Endothelial cell of umbilical vein (primary cell): ENCODE results near the gene HECW1. TPM values are rescaled to one million over a fixed set of nuclear protein-coding genes. Genes with fewer than 3 reads are reported as not detected.

ENCODE experiments used
- BruUV-seq: library from RNA; stranded (reverse); fragments of 400-500 nt; replicated peaks from 2 replicates; lab custom pipeline; 2021; lab: Mats Ljungman, UMichigan
- CTCF ChIA-PET: fragments of 300-600, 350-600 bp; sonication (Branson Sonifier 250); formaldehyde crosslinking; loops from one replicate; lab custom pipeline; 2021; ENCODE audit warnings: antibody characterized with exemption, inconsistent platforms; lab: Charles Lee
- POLR2A ChIA-PET: fragments of 300-600, 350-600 bp; sonication (Branson Sonifier 250); formaldehyde crosslinking; loops from one replicate; lab custom pipeline; 2021; ENCODE audit warnings: antibody characterized with exemption, inconsistent platforms; lab: Charles Lee
- DNase-seq: peaks from one replicate; pipeline ENCODE4 v3.0.0-alpha.2; 2011; ENCODE audit warnings: low read depth, low spot score
- FAIRE-seq: peaks from 2 replicates; lab custom pipeline; 2011; peaks lifted over from hg19 to GRCh38; lab: Jason Lieb, UNC
- H2AFZ ChIP-seq: 2 replicates; pipeline ENCODE4 v1.6.0; 2012; ENCODE audit warnings: low read depth, low read length, control low read depth, inconsistent platforms
- H3K27ac ChIP-seq: 2 replicates; pipeline ENCODE4 v1.5.1; 2011; ENCODE audit warnings: low read depth, mild to moderate bottlenecking, control low read depth, low read length, moderate library complexity; ENCODE audit not compliant: insufficient read depth
- H3K27me3 ChIP-seq, 2 experiments: 2 replicates each; pipeline versions ENCODE4 v1.6.0 to v1.6.1; 2011; ENCODE audit warnings: low read length in 2 of 2, mixed read lengths in 1 of 2; ENCODE audit not compliant: control insufficient read depth in 2 of 2, insufficient read depth in 2 of 2
- H3K36me3 ChIP-seq, 2 experiments: 2 replicates in 1 of 2; 3 replicates in 1 of 2; pipeline ENCODE4 v1.5.1; 2011; ENCODE audit warnings: low read length in 2 of 2, mild to moderate bottlenecking in 1 of 2, moderate library complexity in 1 of 2; ENCODE audit not compliant: control insufficient read depth in 2 of 2, insufficient read depth in 2 of 2; ENCODE audit errors: extremely low read depth in 1 of 2
- H3K4me1 ChIP-seq: 3 replicates; pipeline ENCODE4 v1.5.1; 2011; ENCODE audit warnings: mild to moderate bottlenecking, low read length; ENCODE audit not compliant: control insufficient read depth, insufficient read depth; ENCODE audit errors: extremely low read depth
- H3K4me2 ChIP-seq: 2 replicates; pipeline ENCODE4 v1.6.1; 2011; ENCODE audit warnings: low read length, control low read depth, mixed read lengths; ENCODE audit not compliant: insufficient read depth
- H3K4me3 ChIP-seq, 3 experiments: fragments of 200-600 bp in 1 of 3; sonication (generic), shearing (Covaris generic) in 1 of 3; replicated peaks in 1 of 3; 2 replicates each; pipeline ENCODE4 v1.5.1; 2011 to 2016; ENCODE audit warnings: control low read depth in 3 of 3, low read length in 3 of 3, mild to moderate bottlenecking in 2 of 3, inconsistent platforms in 1 of 3, low read depth in 1 of 3, moderate library complexity in 1 of 3; ENCODE audit not compliant: insufficient read depth in 1 of 3
- H3K79me2 ChIP-seq: 2 replicates; pipeline ENCODE4 v1.6.0; 2012; ENCODE audit warnings: low read length, inconsistent platforms; ENCODE audit not compliant: control insufficient read depth, insufficient read depth
- H3K9ac ChIP-seq: replicated peaks from 2 replicates; pipeline ENCODE3; 2011; ENCODE audit warnings: low read length, control low read depth; ENCODE audit not compliant: insufficient read depth; ENCODE audit errors: extremely low read depth
- H3K9me1 ChIP-seq: replicated peaks from 3 replicates; pipeline ENCODE4 v1.6.0; 2011; ENCODE audit warnings: mild to moderate bottlenecking, low read length; ENCODE audit not compliant: control insufficient read depth, insufficient read depth; ENCODE audit errors: extremely low read depth
- H3K9me3 ChIP-seq: replicated peaks from 2 replicates; pipeline ENCODE4 v1.5.1; 2012; ENCODE audit warnings: low read length, inconsistent platforms; ENCODE audit not compliant: control insufficient read depth, insufficient read depth
- H4K20me1 ChIP-seq: replicated peaks from 2 replicates; pipeline ENCODE3; 2011; ENCODE audit warnings: mild to moderate bottlenecking, low read length; ENCODE audit not compliant: control insufficient read depth, insufficient read depth; ENCODE audit errors: extremely low read depth
- EZH2 ChIP-seq: IDR thresholded peaks from 2 replicates; pipeline ENCODE4 v1.6.1; 2012; ENCODE audit warnings: borderline replicate concordance, low read depth, mild to moderate bottlenecking, moderate library complexity, low read length, inconsistent platforms; ENCODE audit not compliant: severe bottlenecking
- FOS ChIP-seq: IDR thresholded peaks from 2 replicates; pipeline ENCODE4 v1.6.1; 2011; ENCODE audit warnings: mild to moderate bottlenecking, low read length, moderate library complexity, borderline replicate concordance; ENCODE audit not compliant: insufficient read depth
- GATA2 ChIP-seq: IDR thresholded peaks from 2 replicates; pipeline ENCODE4 v1.7.0; 2011; ENCODE audit warnings: low read depth, mild to moderate bottlenecking, moderate library complexity, mixed read lengths, low read length; ENCODE audit not compliant: insufficient read length, insufficient read depth
- JUN ChIP-seq: IDR thresholded peaks from 2 replicates; pipeline ENCODE4 v1.6.1; 2011; ENCODE audit warnings: borderline replicate concordance, low read depth; ENCODE audit not compliant: insufficient read length, insufficient read depth
- MYC ChIP-seq: IDR thresholded peaks from one replicate; pipeline ENCODE4 v1.6.1; 2011; ENCODE audit warnings: mild to moderate bottlenecking, low read depth, low read length
- POLR2A ChIP-seq: IDR thresholded peaks from 2 replicates; pipeline ENCODE4 v1.6.1; 2012; ENCODE audit warnings: low read depth, mild to moderate bottlenecking, control low read depth, low read length
- POLR2AphosphoS5 ChIP-seq: IDR thresholded peaks from 2 replicates; pipeline ENCODE4 v1.6.1; 2012; ENCODE audit warnings: low read depth, mild to moderate bottlenecking, control low read depth, low read length, moderate library complexity; ENCODE audit not compliant: insufficient read depth
- dilution Hi-C: fragments of 300-500 bp; cut with MboI; formaldehyde crosslinking; loops from one replicate; pipeline ENCODE4 v1.15.0; 2019; ENCODE audit warnings: low sequenced_read_pairs; ENCODE audit not compliant: extremely low pct_ligation_motif_present
- intact Hi-C: fragments of 100-400 bp; cut with micrococcal nuclease; formaldehyde crosslinking; loops from one replicate; pipeline ENCODE4 v1.10.0; 2022
- polyA plus RNA-seq, 4 experiments: library from polyadenylated mRNA; depleted of rRNA in 3 of 4; stranded (reverse) in 3 of 4; unstranded in 1 of 4; fragments of >200 nt; gene quantifications; 2 replicates each; pipeline versions ENCODE4 v1.2.1 to v1.2.3, GENCODE V29; 2011 to 2012; ENCODE audit warnings: missing spikeins in 1 of 4
- total RNA-seq: library from RNA; stranded (reverse); gene quantifications from 2 replicates; pipeline ENCODE4 v1.2.3, GENCODE V29; 2021
- TF ChIP-seq, protein P1 (sequence below), 2 donors: IDR thresholded peaks; 1 replicate in 1 of 2; 2 replicates in 1 of 2; pipeline ENCODE4 v1.5.1; 2011; ENCODE audit warnings: low read length in 2 of 2, mild to moderate bottlenecking in 2 of 2, moderate library complexity in 2 of 2, control low read depth in 1 of 2, inconsistent platforms in 1 of 2, low read depth in 1 of 2; ENCODE audit not compliant: insufficient read depth in 1 of 2; ENCODE audit errors: extremely low read depth in 1 of 2
- TF ChIP-seq, protein P2 (sequence below): IDR thresholded peaks from 2 replicates; pipeline ENCODE4 v1.6.1; 2011; ENCODE audit not compliant: insufficient read depth, insufficient read length

Gene HECW1
- total and polyA plus RNA-seq, 2 donors (not counting 3 experiments of a cell fraction or from before 2014, with no cell fraction given), result not detected

DNA sequence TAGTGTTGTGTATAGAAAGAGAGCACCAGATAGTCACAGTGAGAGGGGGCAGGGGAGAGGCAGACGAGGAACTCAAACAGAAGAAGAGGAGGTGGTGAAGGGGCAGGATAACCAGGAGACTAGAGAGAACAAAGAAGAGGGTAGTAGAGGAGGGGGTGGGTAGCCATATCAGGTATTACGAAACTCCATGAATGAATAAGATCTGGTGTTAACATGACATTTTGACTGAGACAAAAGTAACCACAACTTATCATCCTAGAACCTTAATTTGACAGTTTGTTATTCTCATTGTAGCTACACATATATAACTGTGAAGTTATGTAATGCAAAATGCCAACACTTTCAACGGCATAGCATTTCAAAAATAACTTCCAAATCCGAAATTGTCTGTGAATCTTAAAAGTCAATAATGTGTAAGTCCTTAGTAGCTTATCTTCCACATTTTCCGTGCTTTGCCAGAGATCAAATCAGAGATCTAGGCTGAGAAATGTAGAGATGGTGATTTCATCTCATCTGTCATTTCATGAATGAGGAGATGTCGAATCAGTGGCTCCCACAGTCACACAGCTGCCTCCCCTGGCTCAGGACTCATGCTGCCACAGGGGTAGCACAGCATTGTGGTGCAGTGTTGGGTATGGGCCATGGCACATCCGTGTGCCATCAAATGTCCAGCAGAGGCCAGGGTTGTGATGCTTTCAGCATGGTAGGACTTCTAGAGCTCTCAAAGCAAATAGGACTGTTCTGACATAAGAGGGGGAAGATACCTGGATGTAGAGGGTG, 202.1 kb downstream of the HECW1 start:
- Histone ChIP-seq H4K20me1 (no peaks in the 10 kb centered on the region), H3K4me1 (no peaks in the 10 kb centered on the region), H3K4me3 (no peak overlapping the region), H3K36me3 (no peaks in the 10 kb centered on the region), H3K27me3 (no peaks in the 10 kb centered on the region), H2AFZ (no peak overlapping the region), H3K4me2 (no peak overlapping the region), H3K27ac (no peak overlapping the region), H3K9ac (no peak overlapping the region), H3K79me2 (no peaks in the 10 kb centered on the region), H3K9me1 (no peaks in the 10 kb centered on the region), H3K9me3 (no peaks in the 10 kb centered on the region)
- DNase-seq, result no peak
- CTCF ChIA-PET, result interaction anchor here (1.5 to 1.9 kb wide), 2 partner anchors 56 to 125 kb away, joined by 3 to 6 read pairs; no protein-coding TSS in a partner anchor
- TF ChIP-seq FOS (no peak), MYC (no peak), EZH2 (no peak), JUN (no peak), GATA2 (no peak), POLR2AphosphoS5 (no peak), POLR2A (no peak)
- TF ChIP-seq, protein P1, sequence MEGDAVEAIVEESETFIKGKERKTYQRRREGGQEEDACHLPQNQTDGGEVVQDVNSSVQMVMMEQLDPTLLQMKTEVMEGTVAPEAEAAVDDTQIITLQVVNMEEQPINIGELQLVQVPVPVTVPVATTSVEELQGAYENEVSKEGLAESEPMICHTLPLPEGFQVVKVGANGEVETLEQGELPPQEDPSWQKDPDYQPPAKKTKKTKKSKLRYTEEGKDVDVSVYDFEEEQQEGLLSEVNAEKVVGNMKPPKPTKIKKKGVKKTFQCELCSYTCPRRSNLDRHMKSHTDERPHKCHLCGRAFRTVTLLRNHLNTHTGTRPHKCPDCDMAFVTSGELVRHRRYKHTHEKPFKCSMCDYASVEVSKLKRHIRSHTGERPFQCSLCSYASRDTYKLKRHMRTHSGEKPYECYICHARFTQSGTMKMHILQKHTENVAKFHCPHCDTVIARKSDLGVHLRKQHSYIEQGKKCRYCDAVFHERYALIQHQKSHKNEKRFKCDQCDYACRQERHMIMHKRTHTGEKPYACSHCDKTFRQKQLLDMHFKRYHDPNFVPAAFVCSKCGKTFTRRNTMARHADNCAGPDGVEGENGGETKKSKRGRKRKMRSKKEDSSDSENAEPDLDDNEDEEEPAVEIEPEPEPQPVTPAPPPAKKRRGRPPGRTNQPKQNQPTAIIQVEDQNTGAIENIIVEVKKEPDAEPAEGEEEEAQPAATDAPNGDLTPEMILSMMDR (IDR thresholded peaks at IDR 0.05; ENCODE audit: extremely low read depth in 1 of 2, insufficient read depth in 1 of 2, low read depth in 1 of 2, low read length in 2 of 2), result no peak
- TF ChIP-seq, protein P2, sequence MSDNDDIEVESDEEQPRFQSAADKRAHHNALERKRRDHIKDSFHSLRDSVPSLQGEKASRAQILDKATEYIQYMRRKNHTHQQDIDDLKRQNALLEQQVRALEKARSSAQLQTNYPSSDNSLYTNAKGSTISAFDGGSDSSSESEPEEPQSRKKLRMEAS, result no peak
- dilution Hi-C loops, result loop anchor here (25.0 kb wide), 1 partner anchor 327 kb away; no protein-coding TSS in a partner anchor
- no TSS peak for BruUV-seq
- FAIRE-seq, result no peak
- intact Hi-C loops, result no loop called here
- POLR2A ChIA-PET, result interaction anchor here (0.7 kb wide), 1 partner anchor 105 kb away, joined by 3 read pairs; no protein-coding TSS in a partner anchor
